ENCODE measurements around the gene LATS1. TPM values are rescaled to one million over a fixed set of nuclear protein-coding genes. Genes with fewer than 3 reads are reported as not detected.
"Not testable (repeated sequence)": the region's sequence is repeated elsewhere in the genome, so short reads cannot be mapped to it uniquely, and the experiment has no call there.

Gene LATS1
- total RNA-seq, result 10 to 100 TPM; 37.4 to 41.4 TPM

- no peaks in the 10 kb centered on the region for H3K9me3 Mint-ChIP-seq
- H3K4me3 Mint-ChIP-seq, result peak within 1 kb of the TSS; percentile 100
Measured at GRCh38 chr6:149717588-149718458, at the start of gene LATS1. Gene LATS1, minus strand, starts transcription at chr6:149718101. Its CDS starts 15,975 bp downstream, at chr6:149702126.

GRCh38 chr6:149766156-149766769 is 48.4 kb upstream of the LATS1 start:
- peaks cover 19% of the 10 kb centered on the region for H3K36me3 Mint-ChIP-seq

More at GRCh38 chr6:149717588-149718458, at the start of gene LATS1:
- DNase-seq (ENCODE audit: low spot score), result peak; percentile 94
- Mint-ChIP-seq H3K27ac (peak within 1 kb of the TSS; percentile 94 to 96), H3K27me3 (no peaks in the 10 kb centered on the region), H3K4me1 (ENCODE audit: low read depth in 2 of 2) (peaks cover 19 to 28% of the 10 kb centered on the region in 2 donors), H3K36me3 (peaks cover 4% of the 10 kb centered on the region)
- ATAC-seq, result peak; percentile 96 to 97

GRCh38 chr6:149763866-149764265 is 46.0 kb upstream of the LATS1 start:
- DNase-seq (ENCODE audit: low spot score) (no peak), ATAC-seq (no peak)
- H3K4me1 Mint-ChIP-seq (ENCODE audit: low read depth in 2 of 2), result peaks cover 17 to 26% of the 10 kb centered on the region in 2 donors
- H3K27ac Mint-ChIP-seq, result peak overlapping the region in 1 of 2 donors; percentile 67
- H3K27me3 Mint-ChIP-seq, result no peaks in the 10 kb centered on the region
- no peak overlapping the region for H3K4me3 Mint-ChIP-seq
- H3K9me3 Mint-ChIP-seq, result peaks cover 7% of the 10 kb centered on the region
- peaks cover 20% of the 10 kb centered on the region for H3K36me3 Mint-ChIP-seq

More at GRCh38 chr6:149766156-149766769, 48.4 kb upstream of the LATS1 start:
- Mint-ChIP-seq H3K4me1 (ENCODE audit: low read depth in 2 of 2) (peaks cover 15 to 17% of the 10 kb centered on the region in 2 donors), H3K4me3 (no peak overlapping the region), H3K27ac (no peak overlapping the region), H3K9me3 (peaks cover 7% of the 10 kb centered on the region), H3K27me3 (no peaks in the 10 kb centered on the region)
- DNase-seq (ENCODE audit: low spot score), result no peak
- ATAC-seq, result no peak

GRCh38 chr6:149761438-149761837 is 43.5 kb upstream of the LATS1 start:
- ATAC-seq, result no peak
- Mint-ChIP-seq H3K9me3 (peaks cover 3% of the 10 kb centered on the region), H3K4me3 (no peak overlapping the region), H3K4me1 (ENCODE audit: low read depth in 2 of 2) (peaks cover 19 to 26% of the 10 kb centered on the region in 2 donors), H3K27me3 (no peaks in the 10 kb centered on the region), H3K36me3 (peaks cover 15% of the 10 kb centered on the region), H3K27ac (peak overlapping the region in 1 of 2 donors; percentile 12)
- no peak for DNase-seq (ENCODE audit: low spot score)

- Mint-ChIP-seq H3K27ac (no peak overlapping the region), H3K27me3 (no peaks in the 10 kb centered on the region), H3K9me3 (no peaks in the 10 kb centered on the region), H3K36me3 (peaks cover 7% of the 10 kb centered on the region), H3K4me1 (ENCODE audit: low read depth in 2 of 2) (peaks cover 16 to 19% of the 10 kb centered on the region in 2 donors), H3K4me3 (no peak overlapping the region)
- DNase-seq (ENCODE audit: low spot score) (no peak), ATAC-seq (no peak)
Measured at GRCh38 chr6:149756261-149756636, 38.3 kb upstream of the LATS1 start.

GRCh38 chr6:149755300-149756260 is 37.7 kb upstream of the LATS1 start:
- ATAC-seq (no peak), DNase-seq (ENCODE audit: low spot score) (no peak)
- H3K4me1 Mint-ChIP-seq (ENCODE audit: low read depth in 2 of 2), result peaks cover 13 to 18% of the 10 kb centered on the region in 2 donors
- H3K27ac Mint-ChIP-seq, result peak overlapping the region in 1 of 2 donors; percentile 7
- no peak overlapping the region for H3K4me3 Mint-ChIP-seq
- no peaks in the 10 kb centered on the region for H3K9me3 Mint-ChIP-seq
- H3K27me3 Mint-ChIP-seq, result no peaks in the 10 kb centered on the region
- peaks cover 7% of the 10 kb centered on the region for H3K36me3 Mint-ChIP-seq

- Mint-ChIP-seq H3K36me3 (no peaks in the 10 kb centered on the region), H3K27me3 (no peaks in the 10 kb centered on the region), H3K9me3 (no peaks in the 10 kb centered on the region), H3K27ac (no peak overlapping the region), H3K4me3 (no peak overlapping the region), H3K4me1 (ENCODE audit: low read depth in 2 of 2) (peaks cover 7 to 14% of the 10 kb centered on the region in 2 donors)
- ATAC-seq (no peak), DNase-seq (ENCODE audit: low spot score) (no peak)
Measured at GRCh38 chr6:149754548-149754947, 36.6 kb upstream of the LATS1 start.

GRCh38 chr6:149753374-149753637 is 35.4 kb upstream of the LATS1 start:
- not testable (repeated sequence) for DNase-seq (ENCODE audit: low spot score); H3K36me3 Mint-ChIP-seq; H3K27ac Mint-ChIP-seq; H3K4me3 Mint-ChIP-seq; H3K9me3 Mint-ChIP-seq; ATAC-seq; H3K27me3 Mint-ChIP-seq
- peaks cover 7 to 14% of the 10 kb centered on the region in 2 donors for H3K4me1 Mint-ChIP-seq (ENCODE audit: low read depth in 2 of 2)

GRCh38 chr6:149752600-149753373 is 34.9 kb upstream of the LATS1 start:
- Mint-ChIP-seq H3K4me3 (no peak overlapping the region), H3K27ac (no peak overlapping the region), H3K36me3 (no peaks in the 10 kb centered on the region), H3K9me3 (no peaks in the 10 kb centered on the region), H3K27me3 (no peaks in the 10 kb centered on the region), H3K4me1 (ENCODE audit: low read depth in 2 of 2) (peaks cover 8 to 14% of the 10 kb centered on the region in 2 donors)
- ATAC-seq (no peak), DNase-seq (ENCODE audit: low spot score) (no peak)

GRCh38 chr6:149751920-149752319 is 34.0 kb upstream of the LATS1 start:
- not testable (repeated sequence) for H3K4me3 Mint-ChIP-seq; DNase-seq (ENCODE audit: low spot score); H3K36me3 Mint-ChIP-seq; ATAC-seq; H3K27me3 Mint-ChIP-seq; H3K9me3 Mint-ChIP-seq; H3K27ac Mint-ChIP-seq
- peaks cover 13 to 16% of the 10 kb centered on the region in 2 donors for H3K4me1 Mint-ChIP-seq (ENCODE audit: low read depth in 2 of 2)

GRCh38 chr6:149751239-149751638 is 33.3 kb upstream of the LATS1 start:
- ATAC-seq (no peak), DNase-seq (ENCODE audit: low spot score) (no peak)
- Mint-ChIP-seq H3K36me3 (no peaks in the 10 kb centered on the region), H3K27ac (peak overlapping the region in 1 of 2 donors; percentile 83), H3K27me3 (no peaks in the 10 kb centered on the region), H3K4me1 (ENCODE audit: low read depth in 2 of 2) (peaks cover 19 to 22% of the 10 kb centered on the region in 2 donors), H3K4me3 (peak overlapping the region; percentile 81), H3K9me3 (no peaks in the 10 kb centered on the region)

- H3K4me1 Mint-ChIP-seq (ENCODE audit: low read depth in 2 of 2), result peaks cover 18 to 21% of the 10 kb centered on the region in 2 donors
Measured at GRCh38 chr6:149750136-149750609, 32.3 kb upstream of the LATS1 start.

More at GRCh38 chr6:149750136-149750609, 32.3 kb upstream of the LATS1 start:
- Mint-ChIP-seq H3K27ac (peak overlapping the region; percentile 68 to 83), H3K4me3 (peak overlapping the region; percentile 81), H3K36me3 (peaks cover 5% of the 10 kb centered on the region), H3K9me3 (no peaks in the 10 kb centered on the region), H3K27me3 (no peaks in the 10 kb centered on the region)
- DNase-seq (ENCODE audit: low spot score) (peak; percentile 68), ATAC-seq (peak; percentile 58 to 60)

All from natural killer cell treated with Interleukin-12 subunit alpha and Interleukin-12 subunit beta and Interleukin-15 and Interleukin-18, amount 100 ng/mL, for 72 hours (primary cell).